Measurements from ENCODE around the gene CLDN5.

CLDN5 gene

DNA sequence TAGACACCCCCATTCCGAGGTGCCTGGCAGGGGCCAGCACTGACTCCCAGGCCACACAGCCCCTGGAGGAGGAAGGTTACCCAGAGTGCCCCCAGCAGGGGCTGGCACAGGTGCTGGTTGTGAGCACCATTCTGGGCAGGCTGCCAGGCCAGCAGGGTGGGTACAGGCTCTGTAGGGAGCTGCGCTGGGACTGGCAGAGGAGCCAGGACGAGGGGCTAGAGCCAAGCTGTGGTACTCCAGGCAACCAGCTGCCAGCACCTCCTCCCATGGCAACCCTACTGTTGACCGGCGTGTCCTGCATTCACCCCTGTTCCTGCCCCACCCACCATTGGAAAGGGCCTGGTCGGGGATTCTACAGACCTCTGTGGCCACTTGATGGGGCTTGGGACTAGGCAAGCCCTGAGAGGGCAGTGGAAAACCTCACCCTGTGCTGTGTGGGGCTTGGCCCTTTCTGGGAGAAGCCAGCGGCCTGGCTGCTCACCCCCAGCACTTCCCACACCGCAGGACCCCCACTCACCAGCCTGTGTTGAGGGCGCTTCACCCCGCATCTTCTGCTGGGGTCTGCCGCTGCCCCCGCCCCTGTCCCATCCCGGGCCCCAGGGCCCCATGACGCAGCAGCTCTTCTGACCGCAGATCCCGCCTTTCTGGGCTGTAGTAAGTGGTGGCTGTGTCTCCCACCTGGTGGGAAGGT, 1.9 kb downstream of the CLDN5 start:
- DNase-seq (ENCODE audit: low read depth) = no peak

DNA sequence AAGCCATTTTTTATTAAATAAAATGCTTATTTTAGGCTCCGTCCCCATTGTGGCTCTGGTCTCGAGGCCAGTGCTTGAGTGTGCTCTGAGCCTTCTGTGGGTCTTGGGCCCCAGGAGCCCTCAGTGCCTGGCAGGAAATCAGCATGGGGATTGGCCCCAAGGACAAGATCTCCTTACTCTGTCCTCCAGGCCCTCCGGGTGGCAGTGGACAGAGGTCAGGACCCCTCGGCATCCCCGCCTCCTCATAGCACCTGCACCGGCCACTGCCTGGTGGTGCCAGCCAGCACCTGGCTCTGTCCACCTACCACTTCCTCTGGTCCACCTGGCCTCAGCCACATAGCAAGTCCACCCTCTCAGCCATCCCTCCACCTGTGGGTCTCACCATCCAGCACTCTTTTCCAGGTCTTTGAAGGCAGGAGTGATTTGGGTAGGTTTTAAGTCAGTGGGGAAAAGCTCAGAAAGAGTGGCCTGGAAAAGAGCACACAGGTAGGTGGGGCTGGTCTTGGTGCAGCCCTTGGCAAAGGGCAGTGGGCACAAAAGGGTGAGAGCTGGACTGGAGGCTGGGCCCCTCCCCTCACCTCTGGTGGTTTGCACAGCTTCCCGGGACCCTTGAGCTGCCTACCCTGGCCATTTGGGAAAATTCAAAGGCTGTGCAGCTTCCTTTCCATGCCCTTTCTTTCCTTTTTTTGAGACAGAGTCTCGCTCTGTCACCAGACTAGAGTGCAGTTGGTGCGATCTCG, 3.5 kb downstream of the CLDN5 start:
- no peak for DNase-seq (ENCODE audit: low read depth)

- DNase-seq (ENCODE audit: low read depth) = no peak
These were observed 4.2 kb downstream of the CLDN5 start for GRCh38 chr22:19520007-19520406.

DNA sequence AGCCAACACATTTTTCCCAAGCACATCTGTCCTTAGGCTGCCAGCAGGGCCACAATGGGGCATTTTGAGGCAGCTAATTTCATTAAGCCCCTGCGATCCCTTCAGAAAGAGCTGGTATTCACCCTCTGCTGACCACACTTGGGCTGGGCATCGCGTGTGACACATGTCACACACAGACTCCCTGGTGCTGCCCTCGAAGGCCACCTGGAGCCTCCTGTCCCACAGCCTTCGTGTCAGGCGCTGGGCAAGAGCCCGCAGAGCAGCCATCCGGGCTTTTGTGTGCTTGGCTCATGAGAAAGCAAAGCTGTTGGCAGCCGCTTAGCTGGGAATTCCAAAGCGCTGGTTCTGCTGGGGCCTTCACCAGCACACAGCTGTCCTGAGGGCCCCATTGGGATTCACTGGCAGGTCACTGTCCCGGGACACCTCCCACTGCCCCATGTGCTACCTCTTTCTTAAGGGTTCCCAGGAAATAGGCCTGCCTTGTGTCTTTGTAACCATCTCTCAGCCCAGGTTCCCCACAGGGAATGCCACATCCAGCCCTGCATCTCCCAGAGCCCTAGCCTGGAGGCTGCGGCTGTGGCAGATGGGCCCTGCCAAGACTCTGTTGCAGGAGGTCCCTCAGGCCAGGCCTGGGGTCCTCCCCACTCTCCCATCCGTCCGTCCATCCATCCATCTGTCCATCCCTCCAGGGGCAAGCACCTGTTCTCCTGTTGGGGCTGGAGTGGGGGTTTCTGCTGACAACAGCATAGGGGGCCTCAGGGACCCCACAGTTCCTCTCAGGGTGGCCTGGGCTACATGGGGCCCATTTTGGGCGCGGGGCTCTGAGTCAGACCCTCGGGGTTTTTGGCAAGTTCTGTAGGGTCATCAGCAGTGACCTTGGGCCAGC, 4.9 kb downstream of the CLDN5 start:
- DNase-seq (ENCODE audit: low read depth) = no peak

GRCh38 chr22:19518635-19519034, 5.6 kb downstream of the CLDN5 start:
- no peak for DNase-seq (ENCODE audit: low read depth)

GRCh38 chr22:19517919-19518611, 6.1 kb downstream of the CLDN5 start:
- DNase-seq (ENCODE audit: low read depth) = no peak

DNA sequence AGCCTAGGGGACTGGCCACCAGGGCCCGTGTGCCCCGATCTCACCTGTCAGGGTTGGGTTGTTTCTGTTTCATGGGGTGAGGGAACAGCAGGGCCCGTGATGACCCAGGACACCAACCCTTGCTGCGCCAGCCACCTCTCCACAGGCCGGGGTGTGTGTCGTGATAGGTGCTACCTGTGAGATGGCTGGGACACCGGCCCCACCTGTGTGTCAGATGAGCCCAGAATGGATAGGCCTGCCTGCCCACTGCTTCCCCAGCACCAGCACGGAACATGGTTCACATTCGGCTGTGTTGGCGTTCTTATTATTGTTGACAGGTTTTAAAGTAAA, 7.1 kb downstream of the CLDN5 start:
- DNase-seq (ENCODE audit: low read depth) = no peak

DNA sequence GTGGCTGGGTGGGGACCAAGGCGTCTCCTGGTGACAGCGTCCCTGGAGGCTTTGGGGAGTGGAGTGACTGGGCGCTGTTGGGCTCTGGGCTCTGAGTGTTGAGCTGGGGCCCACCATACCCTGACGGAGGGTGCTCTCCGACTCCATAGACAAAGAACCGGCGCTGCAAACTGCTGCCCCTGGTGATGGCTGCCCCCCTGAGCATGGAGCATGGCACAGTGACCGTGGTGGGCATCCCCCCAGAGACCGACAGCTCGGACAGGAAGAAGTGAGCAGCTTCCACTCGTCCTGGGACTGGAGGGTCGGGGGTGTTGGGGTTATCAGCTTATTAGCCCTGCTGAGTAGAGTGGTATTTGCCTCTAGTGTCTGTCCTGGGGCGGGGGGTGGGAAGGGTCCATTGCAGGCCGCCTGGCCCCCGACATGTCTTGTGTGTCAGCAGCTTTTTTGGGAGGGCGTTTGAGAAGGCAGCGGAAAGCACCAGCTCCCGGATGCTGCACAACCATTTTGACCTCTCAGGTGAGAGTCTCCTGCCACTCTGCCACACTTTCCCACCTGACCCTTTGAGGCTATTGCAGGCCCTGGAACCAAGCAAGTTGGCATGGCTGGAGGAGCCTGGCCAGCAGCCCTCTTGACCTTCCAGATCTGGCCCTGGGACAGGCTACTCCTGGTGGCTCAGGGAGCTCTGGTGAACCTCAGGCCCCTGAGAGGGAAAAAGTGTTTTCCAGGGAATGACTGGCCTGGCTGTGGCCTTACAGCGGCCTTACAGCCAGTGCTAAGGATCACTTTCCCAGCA, 7.6 kb downstream of the CLDN5 start:
- DNase-seq (ENCODE audit: low read depth) = no peak

- DNase-seq (ENCODE audit: low read depth) = no peak
These were observed 8.4 kb downstream of the CLDN5 start for GRCh38 chr22:19515654-19516377.

- no peak for DNase-seq (ENCODE audit: low read depth)
These were observed 9.2 kb downstream of the CLDN5 start for GRCh38 chr22:19514831-19515565.

DNA sequence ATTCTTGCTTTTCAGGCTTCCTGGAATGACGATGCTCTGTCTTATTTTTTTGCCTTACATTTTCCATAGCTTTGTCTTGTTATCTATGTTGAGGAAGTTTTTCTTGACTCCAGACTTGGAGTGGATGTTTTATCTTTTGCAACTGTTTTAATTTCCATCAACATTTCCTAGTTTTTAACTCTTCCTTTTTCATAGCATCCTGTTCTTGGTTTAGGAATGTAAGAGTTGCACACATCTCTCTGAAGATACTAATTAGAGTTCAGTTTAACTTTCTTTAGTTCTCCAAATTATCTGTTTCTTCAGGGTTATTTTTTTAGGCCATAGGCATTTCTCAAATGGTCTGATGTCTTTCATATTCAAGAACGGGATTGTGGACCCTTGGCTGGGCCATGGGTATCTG, 10.4 kb downstream of the CLDN5 start:
- no peak for DNase-seq (ENCODE audit: low read depth)

GRCh38 chr22:19510919-19511341, 13.3 kb downstream of the CLDN5 start:
- DNase-seq (ENCODE audit: low read depth) = no peak

GRCh38 chr22:19509923-19510322, 14.3 kb downstream of the CLDN5 start:
- no peak for DNase-seq (ENCODE audit: low read depth)

GRCh38 chr22:19509191-19509590, 15.0 kb downstream of the CLDN5 start:
- no peak for DNase-seq (ENCODE audit: low read depth)

- DNase-seq (ENCODE audit: low read depth) = no peak
These were observed 16.0 kb downstream of the CLDN5 start for GRCh38 chr22:19508024-19508776.

GRCh38 chr22:19507534-19507861, 16.7 kb downstream of the CLDN5 start:
- no peak for DNase-seq (ENCODE audit: low read depth)

GRCh38 chr22:19506212-19506611, 18.0 kb downstream of the CLDN5 start:
- no peak for DNase-seq (ENCODE audit: low read depth)

- DNase-seq (ENCODE audit: low read depth) = no peak
These were observed 18.5 kb downstream of the CLDN5 start for GRCh38 chr22:19505735-19506126.

All from activated gamma-delta T cell treated with anti-CD3 and anti-CD28 coated beads, Interleukin-2, amount 50 U/mL, for 16 hours (primary cell).